ENCODE data around the gene SNRPD1. TPM values are rescaled to one million over a fixed set of nuclear protein-coding genes. Genes with fewer than 3 reads are reported as not detected.

Gene SNRPD1
- total and polyA plus RNA-seq, 9 of the 15 experiments (the other 6 are each of a cell fraction or from before 2014, with no cell fraction given), result 186 to 1,063 (median 313) TPM

DNA sequence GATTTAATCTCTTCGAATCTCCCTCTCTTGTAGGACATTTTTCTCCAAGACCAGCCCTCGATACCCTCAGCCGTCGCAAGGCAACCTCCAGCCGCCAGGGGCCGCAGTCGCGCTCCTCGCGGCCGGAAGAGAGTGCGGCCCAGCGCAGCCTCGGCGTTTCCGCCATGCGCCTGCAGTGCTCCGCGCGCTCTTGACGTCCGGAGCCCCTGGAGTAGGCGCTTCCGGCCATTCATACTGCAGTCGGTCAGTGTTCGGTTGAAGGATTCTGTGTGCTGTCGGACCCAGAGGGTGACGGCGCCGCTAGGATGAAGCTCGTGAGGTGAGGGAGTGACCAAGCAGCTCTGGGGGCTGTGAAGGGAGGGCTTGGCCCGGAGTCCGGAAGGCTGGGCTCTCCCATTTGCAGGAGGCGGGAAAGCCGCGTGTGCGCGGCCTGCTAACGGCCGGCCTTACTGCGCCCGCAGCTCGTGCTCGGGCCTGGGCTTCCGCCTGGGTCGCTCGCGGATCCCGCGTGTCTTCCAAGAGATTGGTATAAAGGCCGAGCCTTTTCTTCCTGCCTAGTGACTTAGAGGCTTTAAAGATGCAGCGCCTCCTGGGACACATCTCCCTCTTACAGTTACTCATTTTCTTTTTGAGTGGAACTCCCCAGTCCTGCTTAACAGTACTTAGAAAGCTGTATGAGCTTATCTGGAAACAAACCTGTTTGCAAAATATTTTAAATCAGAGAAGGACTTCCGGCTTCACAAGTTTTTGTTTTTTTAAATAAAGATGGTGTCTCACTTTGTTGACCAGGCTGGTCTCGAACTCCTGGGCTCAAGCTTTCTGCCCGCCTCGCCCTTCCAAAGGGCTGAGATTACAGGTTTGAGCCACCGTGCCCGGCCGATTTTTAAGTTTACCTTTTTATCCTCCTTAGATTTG, at the start of gene SNRPD1 (continued):
- TF ChIP-seq RB1 (IDR thresholded peaks at IDR 0.05; ENCODE audit: low read depth), result peak; percentile 85
- no peak for TF ChIP-seq CBFB (CRISPR knock-in tag; IDR thresholded peaks at IDR 0.05)
- TF ChIP-seq, protein P1, sequence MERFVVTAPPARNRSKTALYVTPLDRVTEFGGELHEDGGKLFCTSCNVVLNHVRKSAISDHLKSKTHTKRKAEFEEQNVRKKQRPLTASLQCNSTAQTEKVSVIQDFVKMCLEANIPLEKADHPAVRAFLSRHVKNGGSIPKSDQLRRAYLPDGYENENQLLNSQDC (CRISPR knock-in tag; IDR thresholded peaks at IDR 0.05), result no peak
- TF ChIP-seq, protein P2, sequence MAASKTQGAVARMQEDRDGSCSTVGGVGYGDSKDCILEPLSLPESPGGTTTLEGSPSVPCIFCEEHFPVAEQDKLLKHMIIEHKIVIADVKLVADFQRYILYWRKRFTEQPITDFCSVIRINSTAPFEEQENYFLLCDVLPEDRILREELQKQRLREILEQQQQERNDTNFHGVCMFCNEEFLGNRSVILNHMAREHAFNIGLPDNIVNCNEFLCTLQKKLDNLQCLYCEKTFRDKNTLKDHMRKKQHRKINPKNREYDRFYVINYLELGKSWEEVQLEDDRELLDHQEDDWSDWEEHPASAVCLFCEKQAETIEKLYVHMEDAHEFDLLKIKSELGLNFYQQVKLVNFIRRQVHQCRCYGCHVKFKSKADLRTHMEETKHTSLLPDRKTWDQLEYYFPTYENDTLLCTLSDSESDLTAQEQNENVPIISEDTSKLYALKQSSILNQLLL (CRISPR knock-in tag; IDR thresholded peaks at IDR 0.05; ENCODE audit: borderline replicate concordance), result no peak
- TF ChIP-seq ZBED1 (IDR thresholded peaks at IDR 0.05), result peak; percentile 61; the same call in 1 of the 2 replicates
- TF ChIP-seq ZNF217 (CRISPR knock-in tag; IDR thresholded peaks at IDR 0.05), result no peak
- TF ChIP-seq, protein P3, sequence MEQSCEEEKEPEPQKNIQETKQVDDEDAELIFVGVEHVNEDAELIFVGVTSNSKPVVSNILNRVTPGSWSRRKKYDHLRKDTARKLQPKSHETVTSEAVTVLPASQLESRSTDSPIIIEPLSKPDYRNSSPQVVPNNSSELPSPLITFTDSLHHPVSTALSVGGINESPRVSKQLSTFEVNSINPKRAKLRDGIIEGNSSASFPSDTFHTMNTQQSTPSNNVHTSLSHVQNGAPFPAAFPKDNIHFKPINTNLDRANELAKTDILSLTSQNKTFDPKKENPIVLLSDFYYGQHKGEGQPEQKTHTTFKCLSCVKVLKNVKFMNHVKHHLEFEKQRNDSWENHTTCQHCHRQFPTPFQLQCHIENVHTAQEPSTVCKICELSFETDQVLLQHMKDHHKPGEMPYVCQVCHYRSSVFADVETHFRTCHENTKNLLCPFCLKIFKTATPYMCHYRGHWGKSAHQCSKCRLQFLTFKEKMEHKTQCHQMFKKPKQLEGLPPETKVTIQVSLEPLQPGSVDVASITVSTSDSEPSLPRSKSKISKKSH (CRISPR knock-in tag; IDR thresholded peaks at IDR 0.05), result no peak
- TF ChIP-seq, protein P4, sequence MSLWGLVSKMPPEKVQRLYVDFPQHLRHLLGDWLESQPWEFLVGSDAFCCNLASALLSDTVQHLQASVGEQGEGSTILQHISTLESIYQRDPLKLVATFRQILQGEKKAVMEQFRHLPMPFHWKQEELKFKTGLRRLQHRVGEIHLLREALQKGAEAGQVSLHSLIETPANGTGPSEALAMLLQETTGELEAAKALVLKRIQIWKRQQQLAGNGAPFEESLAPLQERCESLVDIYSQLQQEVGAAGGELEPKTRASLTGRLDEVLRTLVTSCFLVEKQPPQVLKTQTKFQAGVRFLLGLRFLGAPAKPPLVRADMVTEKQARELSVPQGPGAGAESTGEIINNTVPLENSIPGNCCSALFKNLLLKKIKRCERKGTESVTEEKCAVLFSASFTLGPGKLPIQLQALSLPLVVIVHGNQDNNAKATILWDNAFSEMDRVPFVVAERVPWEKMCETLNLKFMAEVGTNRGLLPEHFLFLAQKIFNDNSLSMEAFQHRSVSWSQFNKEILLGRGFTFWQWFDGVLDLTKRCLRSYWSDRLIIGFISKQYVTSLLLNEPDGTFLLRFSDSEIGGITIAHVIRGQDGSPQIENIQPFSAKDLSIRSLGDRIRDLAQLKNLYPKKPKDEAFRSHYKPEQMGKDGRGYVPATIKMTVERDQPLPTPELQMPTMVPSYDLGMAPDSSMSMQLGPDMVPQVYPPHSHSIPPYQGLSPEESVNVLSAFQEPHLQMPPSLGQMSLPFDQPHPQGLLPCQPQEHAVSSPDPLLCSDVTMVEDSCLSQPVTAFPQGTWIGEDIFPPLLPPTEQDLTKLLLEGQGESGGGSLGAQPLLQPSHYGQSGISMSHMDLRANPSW (CRISPR knock-in tag; IDR thresholded peaks at IDR 0.05), result no peak
- TF ChIP-seq PHB2 (IDR thresholded peaks at IDR 0.05; ENCODE audit: low read depth), result no peak
- TF ChIP-seq SETDB1 (IDR thresholded peaks at IDR 0.05; ENCODE audit: low read length), result no peak
- TF ChIP-seq ZFP36 (IDR thresholded peaks at IDR 0.05; ENCODE audit: low read depth, low read length, partially characterized antibody), result peak; percentile 17
- TF ChIP-seq, protein P5, sequence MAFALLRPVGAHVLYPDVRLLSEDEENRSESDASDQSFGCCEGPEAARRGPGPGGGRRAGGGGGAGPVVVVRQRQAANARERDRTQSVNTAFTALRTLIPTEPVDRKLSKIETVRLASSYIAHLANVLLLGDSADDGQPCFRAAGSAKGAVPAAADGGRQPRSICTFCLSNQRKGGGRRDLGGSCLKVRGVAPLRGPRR (CRISPR knock-in tag; IDR thresholded peaks at IDR 0.05), result no peak
- peak in 1 of 2 experiments; percentile 82; a peak in 1 of 4 replicates for TF ChIP-seq TEAD1 (CRISPR knock-in tag; IDR thresholded peaks at IDR 0.05)
- no peak for TF ChIP-seq HMG20A (CRISPR knock-in tag; conservative IDR thresholded peaks at IDR 0.05)
- TF ChIP-seq ZNF830 (CRISPR knock-in tag; IDR thresholded peaks at IDR 0.05), result no peak
- TF ChIP-seq, protein P6, sequence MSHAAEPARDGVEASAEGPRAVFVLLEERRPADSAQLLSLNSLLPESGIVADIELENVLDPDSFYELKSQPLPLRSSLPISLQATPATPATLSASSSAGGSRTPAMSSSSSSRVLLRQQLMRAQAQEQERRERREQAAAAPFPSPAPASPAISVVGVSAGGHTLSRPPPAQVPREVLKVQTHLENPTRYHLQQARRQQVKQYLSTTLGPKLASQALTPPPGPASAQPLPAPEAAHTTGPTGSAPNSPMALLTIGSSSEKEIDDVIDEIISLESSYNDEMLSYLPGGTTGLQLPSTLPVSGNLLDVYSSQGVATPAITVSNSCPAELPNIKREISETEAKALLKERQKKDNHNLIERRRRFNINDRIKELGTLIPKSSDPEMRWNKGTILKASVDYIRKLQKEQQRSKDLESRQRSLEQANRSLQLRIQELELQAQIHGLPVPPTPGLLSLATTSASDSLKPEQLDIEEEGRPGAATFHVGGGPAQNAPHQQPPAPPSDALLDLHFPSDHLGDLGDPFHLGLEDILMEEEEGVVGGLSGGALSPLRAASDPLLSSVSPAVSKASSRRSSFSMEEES (CRISPR knock-in tag; IDR thresholded peaks at IDR 0.05), result no peak
- TF ChIP-seq HLTF (IDR thresholded peaks at IDR 0.05), result 0 out of 2 replicates have a peak, but pooled peaks have one; percentile 54
- no peak; the same call in 1 of the 2 replicates for TF ChIP-seq MXI1 (IDR thresholded peaks at IDR 0.05; ENCODE audit: low read depth, low read length)
- no peak for TF ChIP-seq ZNF696 (CRISPR knock-in tag; conservative IDR thresholded peaks at IDR 0.05)
- TF ChIP-seq CREB1 (IDR thresholded peaks at IDR 0.05), result peak; percentile 80
- TF ChIP-seq CREB1 (CRISPR knock-in tag; IDR thresholded peaks at IDR 0.05), result peak; percentile 82

Measured in K562 (cell line).